ENCODE results near the gene SPC25.

The SPC25 gene

DNA sequence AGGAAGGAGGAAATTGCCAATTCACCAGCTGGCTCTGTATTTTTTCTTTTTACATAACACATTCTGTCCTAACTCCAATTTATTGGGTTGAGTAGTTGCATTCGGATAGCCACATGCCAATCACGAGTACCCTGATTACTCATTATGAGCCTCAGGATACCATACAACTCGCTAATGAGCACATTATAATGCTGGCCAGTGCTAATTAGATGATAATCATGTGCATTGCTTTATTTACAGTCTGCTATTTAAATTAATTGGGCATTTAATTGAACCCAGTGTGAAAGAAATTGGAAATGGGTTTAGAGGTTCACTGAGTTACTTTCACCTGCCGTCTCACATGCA lies 26.1 kb upstream of the SPC25 start:
- Histone ChIP-seq H3K27me3 (replicated peaks; ENCODE audit: control insufficient read depth, insufficient read depth, low read length) (no peaks in the 10 kb centered on the region), H3K36me3 (ENCODE audit: control insufficient read depth, insufficient read depth, low read length) (no peaks in the 10 kb centered on the region), H3K4me3 (replicated peaks; ENCODE audit: low read depth, low read length) (no peak overlapping the region)
- TF ChIP-seq, protein P1, sequence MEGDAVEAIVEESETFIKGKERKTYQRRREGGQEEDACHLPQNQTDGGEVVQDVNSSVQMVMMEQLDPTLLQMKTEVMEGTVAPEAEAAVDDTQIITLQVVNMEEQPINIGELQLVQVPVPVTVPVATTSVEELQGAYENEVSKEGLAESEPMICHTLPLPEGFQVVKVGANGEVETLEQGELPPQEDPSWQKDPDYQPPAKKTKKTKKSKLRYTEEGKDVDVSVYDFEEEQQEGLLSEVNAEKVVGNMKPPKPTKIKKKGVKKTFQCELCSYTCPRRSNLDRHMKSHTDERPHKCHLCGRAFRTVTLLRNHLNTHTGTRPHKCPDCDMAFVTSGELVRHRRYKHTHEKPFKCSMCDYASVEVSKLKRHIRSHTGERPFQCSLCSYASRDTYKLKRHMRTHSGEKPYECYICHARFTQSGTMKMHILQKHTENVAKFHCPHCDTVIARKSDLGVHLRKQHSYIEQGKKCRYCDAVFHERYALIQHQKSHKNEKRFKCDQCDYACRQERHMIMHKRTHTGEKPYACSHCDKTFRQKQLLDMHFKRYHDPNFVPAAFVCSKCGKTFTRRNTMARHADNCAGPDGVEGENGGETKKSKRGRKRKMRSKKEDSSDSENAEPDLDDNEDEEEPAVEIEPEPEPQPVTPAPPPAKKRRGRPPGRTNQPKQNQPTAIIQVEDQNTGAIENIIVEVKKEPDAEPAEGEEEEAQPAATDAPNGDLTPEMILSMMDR (IDR thresholded peaks at IDR 0.05; ENCODE audit: insufficient read depth, low read length, poor library complexity, severe bottlenecking) = no peak
- no peak for DNase-seq (ENCODE audit: extremely low read depth, insufficient read length)

DNA sequence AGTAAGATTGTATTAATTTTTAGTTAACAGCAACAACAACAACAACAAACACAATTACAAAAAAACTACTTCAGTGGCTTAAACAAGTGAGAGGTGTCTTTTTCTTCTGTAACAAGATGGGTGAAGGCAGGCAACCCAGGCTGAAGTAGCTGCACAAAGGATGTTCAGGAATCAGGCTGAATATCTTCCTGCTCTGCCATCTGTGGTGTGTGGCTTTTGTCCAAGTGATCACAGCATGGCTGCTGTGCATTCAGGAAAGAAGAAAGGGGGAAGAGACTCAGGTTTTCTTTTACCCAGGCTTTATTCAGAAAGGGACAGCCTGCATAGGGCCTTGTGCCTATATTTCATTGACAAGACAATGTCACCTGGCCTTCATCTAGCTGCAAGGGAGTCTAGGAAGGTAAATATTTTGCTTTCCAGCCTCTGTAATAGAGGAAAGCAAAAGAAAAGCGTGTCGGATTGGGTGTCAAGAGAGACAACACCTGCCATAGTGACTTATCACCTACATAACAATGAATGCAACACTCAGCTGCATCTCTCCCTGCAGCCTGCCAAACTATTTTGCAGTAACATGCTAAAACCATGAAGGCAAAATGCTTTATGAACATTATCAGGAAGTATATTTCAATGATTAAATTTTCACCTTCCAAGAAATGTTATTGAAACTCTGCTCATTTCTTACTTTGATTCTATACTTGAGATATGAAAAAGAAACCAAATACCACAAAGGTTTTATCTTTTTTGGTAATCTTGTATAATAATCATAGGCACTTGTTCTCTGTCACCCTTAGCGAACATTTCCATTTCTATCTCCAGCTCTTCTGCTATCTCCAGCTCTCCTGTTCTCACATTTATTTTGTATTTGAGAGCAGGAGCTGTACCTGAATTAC lies 25.5 kb upstream of the SPC25 start:
- Histone ChIP-seq H3K27me3 (replicated peaks; ENCODE audit: control insufficient read depth, insufficient read depth, low read length) (no peaks in the 10 kb centered on the region), H3K36me3 (ENCODE audit: control insufficient read depth, insufficient read depth, low read length) (no peaks in the 10 kb centered on the region), H3K4me3 (replicated peaks; ENCODE audit: low read depth, low read length) (no peak overlapping the region)
- DNase-seq (ENCODE audit: extremely low read depth, insufficient read length) = no peak
- TF ChIP-seq, protein P1 (IDR thresholded peaks at IDR 0.05; ENCODE audit: insufficient read depth, low read length, poor library complexity, severe bottlenecking) = no peak

DNA sequence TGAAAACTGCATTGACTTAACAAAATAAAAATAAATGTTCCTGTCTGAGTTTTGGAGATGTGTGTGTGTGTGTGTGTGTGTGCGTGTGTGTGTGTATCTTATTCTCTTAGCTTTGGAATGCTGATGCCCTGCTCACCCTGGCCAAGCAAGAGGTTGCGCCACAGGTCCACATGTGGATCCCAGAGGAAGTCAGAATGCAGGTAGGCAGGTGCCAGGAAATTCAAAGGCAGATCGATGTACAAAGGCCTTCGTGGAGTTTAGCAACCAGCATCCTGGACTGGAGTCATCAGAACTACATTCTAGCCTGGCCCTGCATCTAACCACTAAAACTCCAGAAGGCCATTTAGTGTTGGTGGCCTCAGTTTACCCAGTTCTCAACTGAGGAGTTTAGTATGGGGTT lies 23.3 kb upstream of the SPC25 start:
- H3K36me3 ChIP-seq (ENCODE audit: control insufficient read depth, insufficient read depth, low read length) = no peaks in the 10 kb centered on the region
- H3K4me3 ChIP-seq (replicated peaks; ENCODE audit: low read depth, low read length) = no peak overlapping the region
- no peaks in the 10 kb centered on the region; the same call in 1 of the 2 replicates for H3K27me3 ChIP-seq (replicated peaks; ENCODE audit: control insufficient read depth, insufficient read depth, low read length)
- TF ChIP-seq, protein P1 (IDR thresholded peaks at IDR 0.05; ENCODE audit: insufficient read depth, low read length, poor library complexity, severe bottlenecking) = no peak
- DNase-seq (ENCODE audit: extremely low read depth, insufficient read length) = no peak

DNA sequence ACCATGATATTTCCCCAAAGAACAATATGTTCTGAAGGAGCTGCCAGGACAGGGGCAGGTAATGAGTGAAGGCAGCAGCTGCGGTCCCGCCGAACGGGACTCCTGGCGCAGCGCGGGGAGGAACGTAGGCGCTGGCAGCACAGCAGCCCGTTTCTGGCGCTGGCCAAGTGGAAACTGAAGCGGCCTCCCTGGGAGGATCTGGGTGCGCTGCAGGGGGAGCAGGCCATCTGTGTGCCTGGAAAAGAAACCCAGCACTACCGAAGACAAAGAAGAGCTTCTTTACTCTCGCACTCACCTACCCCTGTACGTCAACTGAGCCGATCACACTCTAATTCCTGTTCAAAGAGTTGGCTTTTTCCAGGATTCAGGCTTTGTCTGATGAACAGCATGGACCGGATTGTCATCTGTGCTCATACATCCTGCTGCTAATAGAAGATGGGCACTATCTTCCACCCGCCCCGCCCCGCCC lies 22.7 kb upstream of the SPC25 start:
- DNase-seq (ENCODE audit: extremely low read depth, insufficient read length) = no peak

DNA sequence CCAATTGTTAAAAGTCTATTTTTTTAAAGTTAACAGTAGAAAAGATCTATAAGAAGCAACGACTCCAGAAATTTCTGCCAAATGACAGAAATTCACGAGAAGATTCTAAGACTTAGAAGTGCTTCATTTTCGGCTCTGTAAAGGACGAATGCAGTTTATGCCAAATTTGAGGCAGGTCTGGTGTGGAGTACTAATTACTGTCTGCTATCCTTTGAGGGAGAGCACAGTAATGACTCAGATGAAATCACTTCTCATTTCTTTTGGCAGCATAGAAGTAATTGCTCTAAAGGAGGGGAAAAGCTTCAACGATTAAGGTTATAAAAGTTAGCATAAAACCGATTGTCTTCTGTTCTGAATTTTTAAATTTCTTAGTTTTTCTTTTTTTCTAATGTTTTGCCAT lies 22.2 kb upstream of the SPC25 start:
- TF ChIP-seq, protein P1 (IDR thresholded peaks at IDR 0.05; ENCODE audit: insufficient read depth, low read length, poor library complexity, severe bottlenecking) = no peak
- Histone ChIP-seq H3K36me3 (ENCODE audit: control insufficient read depth, insufficient read depth, low read length) (no peaks in the 10 kb centered on the region), H3K4me3 (replicated peaks; ENCODE audit: low read depth, low read length) (no peak overlapping the region)

More for the DNA sequence above, 22.7 kb upstream of the SPC25 start:
- TF ChIP-seq, protein P1 (IDR thresholded peaks at IDR 0.05; ENCODE audit: insufficient read depth, low read length, poor library complexity, severe bottlenecking) = no peak
- Histone ChIP-seq H3K36me3 (ENCODE audit: control insufficient read depth, insufficient read depth, low read length) (no peaks in the 10 kb centered on the region), H3K27me3 (replicated peaks; ENCODE audit: control insufficient read depth, insufficient read depth, low read length) (no peaks in the 10 kb centered on the region; the same call in 1 of the 2 replicates), H3K4me3 (replicated peaks; ENCODE audit: low read depth, low read length) (no peak overlapping the region)

More for the DNA sequence above, 22.2 kb upstream of the SPC25 start:
- no peak for DNase-seq (ENCODE audit: extremely low read depth, insufficient read length)
- H3K27me3 ChIP-seq (replicated peaks; ENCODE audit: control insufficient read depth, insufficient read depth, low read length) = no peaks in the 10 kb centered on the region; the same call in 1 of the 2 replicates

Data from GM06990 (cell line).